Muscle layer of duodenum (tissue), 2 donors: Measurements from ENCODE around the gene REXO1.

Source experiments
- H3K27ac ChIP-seq: one replicate; pipeline ENCODE4 v1.7.0; 2013; ENCODE audit warnings: mild to moderate bottlenecking, low read length
- H3K27me3 ChIP-seq: one replicate; pipeline ENCODE4 v1.7.0; 2013; ENCODE audit warnings: low read depth, mild to moderate bottlenecking, control low read depth, low read length
- H3K36me3 ChIP-seq, 2 donors: one replicate each; pipeline ENCODE4 v1.7.0; 2013; ENCODE audit warnings: low read length in 2 of 2, control low read depth in 1 of 2, mild to moderate bottlenecking in 1 of 2; ENCODE audit not compliant: insufficient read depth in 2 of 2, control insufficient read depth in 1 of 2
- H3K4me1 ChIP-seq, 2 donors: one replicate each; pipeline ENCODE4 v1.7.0; 2013; ENCODE audit warnings: low read length in 2 of 2, mild to moderate bottlenecking in 2 of 2, control low read depth in 1 of 2, moderate library complexity in 1 of 2; ENCODE audit not compliant: insufficient read depth in 2 of 2, control insufficient read depth in 1 of 2
- H3K4me3 ChIP-seq, 2 donors: one replicate each; pipeline ENCODE4 v1.7.0; 2013; ENCODE audit warnings: low read length in 2 of 2, low read depth in 1 of 2, mild to moderate bottlenecking in 1 of 2
- H3K9me3 ChIP-seq, 2 donors: one replicate each; pipeline ENCODE4 v1.7.0; 2013; ENCODE audit warnings: low read length in 2 of 2, control low read depth in 1 of 2, mild to moderate bottlenecking in 1 of 2; ENCODE audit not compliant: control insufficient read depth in 1 of 2
- donor health status: healthy.

Gene REXO1

DNA sequence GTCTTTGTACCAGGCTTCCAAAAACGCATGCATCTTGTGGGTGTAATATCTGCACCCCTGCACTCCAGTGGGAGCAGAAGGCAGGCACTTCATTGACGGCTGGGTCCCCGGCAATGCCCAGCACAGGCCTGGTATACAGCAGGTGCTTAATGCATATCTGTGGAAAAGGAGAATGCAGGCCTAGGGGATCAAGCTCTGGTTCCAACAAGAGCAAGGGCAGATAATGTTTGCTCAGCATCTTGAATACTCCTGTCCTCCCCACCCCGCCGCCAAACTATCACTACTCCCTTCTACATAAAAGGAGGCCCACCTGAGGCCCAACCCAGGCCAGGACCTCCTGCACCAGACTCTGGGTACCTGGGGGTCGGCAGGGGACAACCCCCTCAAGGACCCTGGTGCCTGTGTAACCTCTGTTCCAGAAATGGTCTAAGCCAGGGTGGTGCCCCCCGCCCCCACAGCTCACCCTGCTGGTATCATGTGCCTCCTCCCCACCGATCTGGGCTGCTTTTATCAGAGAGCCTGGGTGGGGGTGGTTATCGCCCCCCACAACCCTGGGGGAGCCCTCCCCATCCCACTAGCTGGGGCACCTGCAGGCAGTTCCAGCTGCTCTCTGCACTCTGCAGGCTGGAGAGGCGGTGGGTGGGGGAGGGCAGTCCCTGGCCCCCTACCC, 10.3 kb upstream of the REXO1 start:
- Histone ChIP-seq H3K36me3 (no peaks in the 10 kb centered on the region), H3K27me3 (no peaks in the 10 kb centered on the region), H3K4me3 (peak overlapping the region in 1 of 2 donors; percentile 77), H3K9me3 (no peaks in the 10 kb centered on the region), H3K27ac (peak overlapping the region; percentile 80), H3K4me1 (peaks cover 21 to 85% of the 10 kb centered on the region in 2 donors)

DNA sequence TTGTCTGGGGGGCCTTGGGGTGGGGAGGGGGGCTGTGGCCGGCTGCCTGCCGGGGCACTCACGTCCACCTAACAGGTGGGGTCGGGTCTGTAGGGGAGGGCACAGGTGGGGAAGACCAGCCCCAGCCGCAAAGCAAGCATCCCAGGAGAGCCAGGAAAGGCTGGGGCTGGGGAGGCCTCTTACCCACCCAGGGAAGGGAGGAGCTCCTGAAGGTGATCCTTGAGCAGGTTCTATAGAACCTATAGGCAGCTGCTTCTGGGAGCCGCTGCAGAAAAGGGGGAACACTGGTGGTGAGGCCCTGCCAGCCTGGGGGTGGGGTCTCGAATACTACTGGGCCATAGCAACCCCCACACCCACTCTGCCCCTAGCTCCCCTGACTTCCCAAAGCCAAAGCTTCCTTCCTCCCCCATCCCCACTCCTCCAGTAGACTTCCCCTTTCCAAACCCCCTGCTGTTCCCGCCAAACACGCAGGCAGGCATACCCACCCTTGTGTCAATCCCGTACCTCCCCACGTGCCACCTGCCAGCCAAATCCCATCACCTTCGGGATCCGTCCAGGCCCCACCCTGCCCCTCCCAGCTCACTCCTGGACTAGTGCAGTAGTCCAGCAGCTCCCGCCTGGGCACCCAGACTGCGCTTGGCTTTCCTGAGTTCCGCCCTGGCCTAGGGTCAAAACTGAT, 9.5 kb upstream of the REXO1 start:
- peaks cover 21 to 92% of the 10 kb centered on the region in 2 donors for H3K4me1 ChIP-seq
- no peaks in the 10 kb centered on the region for H3K9me3 ChIP-seq
- no peaks in the 10 kb centered on the region for H3K27me3 ChIP-seq
- H3K27ac ChIP-seq: peak overlapping the region; percentile 80
- H3K4me3 ChIP-seq: peak overlapping the region in 1 of 2 donors; percentile 66
- H3K36me3 ChIP-seq: no peaks in the 10 kb centered on the region

DNA sequence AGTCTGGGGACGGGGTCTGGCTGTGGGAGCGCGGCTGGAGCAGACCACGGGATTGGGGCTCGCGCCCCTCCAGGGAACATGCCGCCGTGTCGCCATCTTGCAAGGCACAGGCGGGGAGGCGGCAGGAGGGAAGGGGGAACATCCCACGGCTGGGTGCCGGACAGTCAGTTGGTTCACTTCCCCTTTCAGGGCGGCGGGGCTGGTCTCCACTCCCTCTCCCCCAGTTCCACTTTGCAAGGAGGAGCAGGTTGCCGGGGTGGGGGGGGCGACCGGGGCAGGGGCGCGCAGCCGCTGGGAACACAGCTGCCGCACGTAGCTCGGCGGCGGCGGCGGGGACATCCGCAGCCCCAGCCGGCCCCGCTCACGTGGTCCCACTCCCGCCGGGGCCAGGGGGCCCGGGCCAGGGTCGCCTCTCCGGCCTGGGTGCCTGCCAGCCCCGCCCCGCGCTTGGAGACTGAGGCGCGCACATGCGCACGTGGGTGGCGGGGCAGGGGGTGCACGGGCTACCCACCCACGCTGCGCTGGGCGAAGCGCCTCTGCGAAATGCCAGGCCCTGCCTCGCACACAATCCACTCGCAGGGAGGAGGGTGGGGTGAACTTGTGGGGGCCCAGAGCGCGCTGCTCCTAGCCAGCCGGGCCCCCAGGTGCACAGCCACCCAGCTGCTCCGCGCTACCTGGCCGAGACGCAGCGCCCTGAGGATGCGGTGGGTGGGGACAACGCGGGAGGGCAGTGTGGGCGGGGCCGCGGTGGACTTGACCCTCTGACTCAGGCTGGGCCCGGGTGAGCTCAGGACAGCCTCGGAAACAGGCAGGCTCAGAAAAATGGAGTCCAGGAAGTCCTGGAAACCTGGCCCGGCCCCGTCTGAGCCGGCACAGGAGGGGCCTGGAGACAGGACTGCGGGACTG, 8.7 kb upstream of the REXO1 start:
- H3K9me3 ChIP-seq: no peaks in the 10 kb centered on the region
- no peaks in the 10 kb centered on the region for H3K27me3 ChIP-seq
- H3K4me1 ChIP-seq: peaks cover 21 to 98% of the 10 kb centered on the region in 2 donors
- no peaks in the 10 kb centered on the region for H3K36me3 ChIP-seq
- peak overlapping the region; percentile 46 to 66 for H3K4me3 ChIP-seq
- peak overlapping the region; percentile 92 for H3K27ac ChIP-seq

DNA sequence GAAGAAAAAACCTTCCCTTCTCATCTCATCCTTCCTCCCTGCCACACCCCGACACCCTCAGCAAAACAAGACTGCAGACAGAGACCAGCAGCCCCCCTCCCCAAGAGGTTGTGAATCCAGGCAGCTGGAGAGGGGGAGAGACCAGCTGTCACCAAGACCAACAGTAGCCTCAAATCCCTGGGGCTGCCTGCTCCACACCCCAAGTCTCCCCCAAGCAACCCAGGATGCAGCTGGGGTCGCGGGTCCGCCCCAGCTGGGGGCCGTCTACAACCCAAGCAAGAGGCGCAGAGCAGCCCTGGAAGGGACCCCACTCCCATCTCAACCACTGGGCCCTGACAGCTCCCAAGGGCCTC, 8.0 kb upstream of the REXO1 start:
- H3K9me3 ChIP-seq: no peaks in the 10 kb centered on the region
- peaks cover 21 to 98% of the 10 kb centered on the region in 2 donors for H3K4me1 ChIP-seq
- peak overlapping the region; percentile 46 to 66 for H3K4me3 ChIP-seq
- H3K27me3 ChIP-seq: no peaks in the 10 kb centered on the region
- peak overlapping the region; percentile 92 for H3K27ac ChIP-seq
- H3K36me3 ChIP-seq: no peaks in the 10 kb centered on the region

DNA sequence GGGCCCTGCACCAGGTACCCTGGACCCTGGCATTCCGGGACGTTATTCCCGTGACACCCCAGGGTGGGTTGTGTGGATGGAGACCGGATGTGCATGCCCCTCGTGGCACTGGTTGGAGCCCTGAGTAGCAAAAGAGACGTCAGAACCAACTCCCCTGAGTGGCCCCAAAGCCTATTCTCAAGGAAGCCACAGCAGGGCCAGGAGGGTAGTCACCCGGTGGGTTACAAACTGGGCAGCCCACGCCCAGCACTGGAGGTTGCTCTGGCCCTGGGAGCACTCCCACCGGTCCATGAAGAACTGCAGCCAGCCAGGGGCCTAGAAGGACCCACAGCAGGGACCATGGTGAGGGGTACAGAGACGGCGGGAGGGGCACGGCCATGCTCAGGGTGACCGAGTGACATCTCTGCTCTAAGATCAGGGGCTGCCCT, 7.6 kb upstream of the REXO1 start:
- H3K4me3 ChIP-seq: peak overlapping the region; percentile 46 to 66
- H3K4me1 ChIP-seq: peaks cover 21 to 94% of the 10 kb centered on the region in 2 donors
- H3K9me3 ChIP-seq: no peaks in the 10 kb centered on the region
- peak overlapping the region; percentile 92 for H3K27ac ChIP-seq
- H3K27me3 ChIP-seq: no peaks in the 10 kb centered on the region
- no peaks in the 10 kb centered on the region for H3K36me3 ChIP-seq

DNA sequence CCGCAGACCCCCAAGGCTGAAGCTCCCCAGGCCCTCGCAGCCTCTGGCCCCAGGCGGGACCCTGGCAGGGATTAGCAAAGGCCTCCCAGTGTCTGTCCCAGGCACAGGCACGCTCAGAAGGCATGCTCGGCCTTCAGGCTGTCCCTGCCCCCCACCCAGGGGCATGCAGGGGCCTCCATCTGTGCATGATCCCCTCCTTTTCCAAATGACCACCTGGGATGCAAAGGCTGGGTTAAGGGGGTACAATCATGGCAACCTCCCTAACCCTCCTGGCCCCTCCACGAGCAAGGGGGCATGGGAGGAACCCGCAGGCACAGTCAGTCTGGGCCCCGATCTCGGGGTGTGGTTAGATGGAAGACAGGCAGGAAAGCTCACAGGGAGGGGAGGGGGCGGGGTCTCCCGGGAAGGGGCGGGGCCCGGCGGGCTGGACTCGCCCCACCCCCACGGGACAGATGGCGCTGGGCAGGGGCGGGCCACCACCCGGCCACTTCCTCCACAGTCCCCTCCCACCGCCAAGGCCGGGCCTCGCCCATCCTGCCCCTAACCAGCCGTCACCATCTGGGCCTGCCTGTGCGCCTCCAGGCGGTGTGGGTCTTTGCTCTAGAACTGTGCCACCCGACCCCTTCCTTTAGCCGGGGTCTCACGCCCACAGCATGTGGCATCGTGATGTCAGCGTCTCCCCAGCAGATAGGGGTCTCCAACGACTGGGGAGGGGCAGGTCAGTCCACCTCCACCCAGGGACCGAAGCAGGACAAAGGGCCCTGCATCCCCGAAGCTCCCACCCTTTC, 7.0 kb upstream of the REXO1 start:
- Histone ChIP-seq H3K4me1 (peaks cover 21 to 88% of the 10 kb centered on the region in 2 donors), H3K9me3 (no peaks in the 10 kb centered on the region), H3K36me3 (no peaks in the 10 kb centered on the region), H3K27ac (peak overlapping the region; percentile 92), H3K4me3 (peak overlapping the region; percentile 46 to 66), H3K27me3 (no peaks in the 10 kb centered on the region)

DNA sequence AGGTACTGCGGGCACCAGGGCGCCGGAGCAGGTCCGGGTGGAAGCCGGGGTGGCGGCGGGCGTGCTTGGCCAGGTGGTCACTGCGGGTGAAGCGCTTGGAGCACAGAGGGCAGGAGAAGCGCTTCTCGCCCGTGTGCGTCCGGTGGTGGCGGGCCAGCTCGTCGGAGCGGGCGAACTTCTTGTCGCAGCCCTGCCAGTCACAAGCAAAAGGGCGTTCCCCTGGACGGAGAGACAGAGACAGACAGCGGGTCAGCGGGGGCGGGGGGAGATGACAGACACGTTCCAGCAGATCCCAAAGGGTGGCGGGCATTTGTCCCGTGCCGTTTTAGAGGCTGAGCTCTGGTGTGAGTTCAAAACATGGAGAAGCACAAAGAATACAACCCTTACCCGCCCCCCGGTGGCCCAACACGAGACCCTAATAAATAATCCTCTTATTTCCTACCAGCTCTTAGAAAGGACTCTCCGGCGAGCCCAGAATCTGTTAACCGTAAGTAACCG, 6.3 kb upstream of the REXO1 start:
- Histone ChIP-seq H3K36me3 (no peaks in the 10 kb centered on the region), H3K4me1 (peaks cover 21 to 81% of the 10 kb centered on the region in 2 donors), H3K4me3 (no peak overlapping the region), H3K27me3 (no peaks in the 10 kb centered on the region), H3K9me3 (no peaks in the 10 kb centered on the region), H3K27ac (peak overlapping the region; percentile 74)

DNA sequence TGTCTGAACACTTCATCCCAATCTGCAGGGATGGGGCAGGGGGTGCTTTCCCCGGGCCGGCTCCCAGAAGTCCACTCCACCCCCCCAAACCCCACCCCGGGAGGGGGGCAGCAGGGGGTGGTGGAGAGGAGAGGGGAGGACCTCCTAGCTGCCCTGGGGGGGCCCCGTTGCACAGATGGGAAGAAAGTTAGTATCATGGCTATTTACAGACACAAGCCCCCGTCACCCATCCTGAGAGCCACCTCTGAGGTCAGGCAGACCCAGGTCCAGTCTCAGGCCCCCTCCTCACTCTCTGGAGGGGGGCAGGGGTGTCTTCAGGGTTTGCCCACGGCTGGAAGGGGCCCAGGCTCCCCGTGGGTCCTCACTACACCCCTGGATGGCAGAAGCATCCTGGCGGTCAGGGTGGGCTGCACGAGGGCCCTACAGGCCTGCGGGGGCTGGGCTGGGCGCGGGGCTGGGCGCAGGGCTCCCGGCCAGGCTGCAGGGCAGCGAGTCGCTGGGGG, 5.8 kb upstream of the REXO1 start:
- Histone ChIP-seq H3K4me3 (no peak overlapping the region), H3K9me3 (no peaks in the 10 kb centered on the region), H3K36me3 (no peaks in the 10 kb centered on the region), H3K27ac (no peak overlapping the region), H3K4me1 (peaks cover 19 to 76% of the 10 kb centered on the region in 2 donors), H3K27me3 (no peaks in the 10 kb centered on the region)

DNA sequence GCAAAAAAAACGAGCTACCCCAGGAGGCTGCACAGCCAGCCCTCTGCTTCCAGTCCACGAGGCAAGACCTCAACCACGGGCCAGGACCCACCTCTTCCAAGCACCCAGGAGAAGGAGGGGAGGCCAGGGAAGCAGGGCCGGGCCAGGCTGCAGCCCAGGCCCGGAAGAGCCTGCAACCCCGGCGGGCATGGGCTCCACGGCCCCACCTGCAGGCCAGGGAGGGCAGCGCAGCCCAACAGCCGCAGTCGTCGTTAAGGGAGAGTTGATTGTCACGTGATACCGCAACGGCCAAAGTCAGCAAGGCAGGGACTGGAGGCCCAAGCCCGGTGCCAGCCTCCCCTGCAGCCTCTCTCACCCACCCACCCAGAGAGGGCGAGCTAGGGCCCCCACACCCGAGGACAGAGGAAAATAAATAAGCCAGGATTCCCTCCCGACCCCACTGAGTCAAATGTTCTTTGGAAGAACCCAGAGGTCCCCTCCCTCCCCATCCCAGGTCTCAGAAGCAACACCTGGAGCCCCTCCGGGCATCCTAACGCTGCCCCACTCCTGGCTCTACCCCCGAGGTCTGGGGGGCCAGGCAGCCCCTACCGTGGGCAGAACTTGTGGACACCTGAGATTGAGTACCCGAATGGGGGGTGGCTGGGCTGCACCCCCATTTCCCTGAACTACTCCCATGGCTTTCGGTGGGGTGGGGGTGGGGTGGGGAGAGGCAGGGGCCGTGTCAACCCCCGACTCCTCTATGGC, 5.2 kb upstream of the REXO1 start:
- Histone ChIP-seq H3K9me3 (no peaks in the 10 kb centered on the region), H3K4me1 (peaks cover 18 to 70% of the 10 kb centered on the region in 2 donors), H3K36me3 (peaks cover 0 to under 1% of the 10 kb centered on the region in 2 donors), H3K27ac (no peak overlapping the region), H3K4me3 (no peak overlapping the region), H3K27me3 (no peaks in the 10 kb centered on the region)

DNA sequence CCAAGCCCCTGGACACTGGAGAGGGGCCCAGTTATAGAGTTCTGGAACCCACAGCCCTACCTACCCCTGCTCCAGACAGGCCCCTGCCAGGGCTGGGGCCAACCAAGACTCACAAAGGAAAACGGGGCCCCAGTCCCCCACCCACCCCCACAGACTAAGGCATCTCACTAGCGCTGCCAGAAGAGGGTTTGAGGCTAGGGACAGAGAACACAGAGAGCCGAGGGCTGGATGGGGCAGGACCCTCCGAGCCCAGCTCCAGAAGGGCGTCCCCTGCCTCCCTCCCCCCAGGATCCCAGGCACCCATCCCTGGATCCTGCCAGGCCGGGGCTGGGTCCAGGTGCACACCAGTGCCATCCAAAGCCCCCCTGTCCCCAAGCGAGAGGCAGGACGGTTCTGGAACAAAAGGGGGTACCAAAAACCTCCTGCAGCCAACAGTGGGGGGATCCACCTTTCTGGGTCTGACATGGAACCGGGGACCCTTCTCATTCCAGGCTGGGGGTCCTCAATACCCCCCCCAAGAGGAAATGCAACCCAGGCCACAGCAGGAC, 4.4 kb upstream of the REXO1 start:
- Histone ChIP-seq H3K36me3 (peaks cover 0 to 6% of the 10 kb centered on the region in 2 donors), H3K4me1 (peaks cover 14 to 64% of the 10 kb centered on the region in 2 donors), H3K9me3 (no peaks in the 10 kb centered on the region), H3K27ac (no peak overlapping the region), H3K4me3 (no peak overlapping the region), H3K27me3 (no peaks in the 10 kb centered on the region)
